Immature natural killer cell (primary cell): Measurements from ENCODE around the gene KDELR1. TPM values are rescaled to one million over a fixed set of nuclear protein-coding genes. Genes with fewer than 3 reads are reported as not detected.
A peak's percentile ranks its signal among the peaks of the same experiment; 100 is the strongest.

Experiments used
- DNase-seq, 3 donors: peaks; one replicate each; pipeline ENCODE4 v3.0.0; 2022; ENCODE audit warnings: mixed read lengths in 1 of 3
- H3K27ac Mint-ChIP-seq, 6 donors: one replicate each; pipeline ENCODE4 v1.8.0; 2020; ENCODE audit warnings: mixed read lengths in 6 of 6, mild to moderate bottlenecking in 5 of 6, inconsistent platforms in 4 of 6, moderate library complexity in 3 of 6
- H3K27me3 Mint-ChIP-seq, 3 donors: one replicate each; pipeline ENCODE4 v1.8.0; 2020 to 2021; ENCODE audit warnings: low read depth in 3 of 3, mild to moderate bottlenecking in 3 of 3, mixed read lengths in 3 of 3, moderate library complexity in 3 of 3, inconsistent platforms in 1 of 3
- H3K36me3 Mint-ChIP-seq, 3 donors: one replicate each; pipeline ENCODE4 v1.8.0; 2020; ENCODE audit warnings: mixed read lengths in 3 of 3, inconsistent platforms in 2 of 3, mild to moderate bottlenecking in 2 of 3
- H3K4me1 Mint-ChIP-seq, 2 donors: one replicate each; pipeline ENCODE4 v1.8.0; 2020; ENCODE audit warnings: inconsistent platforms in 2 of 2, mild to moderate bottlenecking in 2 of 2, mixed read lengths in 2 of 2, moderate library complexity in 1 of 2
- H3K4me3 Mint-ChIP-seq, 5 donors: one replicate each; pipeline ENCODE4 v1.8.0; 2020; ENCODE audit warnings: mild to moderate bottlenecking in 5 of 5, mixed read lengths in 5 of 5, inconsistent platforms in 3 of 5, moderate library complexity in 3 of 5
- H3K9me3 Mint-ChIP-seq, 6 donors: one replicate each; pipeline ENCODE4 v1.8.0; 2020; ENCODE audit warnings: mild to moderate bottlenecking in 6 of 6, mixed read lengths in 6 of 6, inconsistent platforms in 4 of 6, moderate library complexity in 3 of 6
- polyA plus RNA-seq, 3 donors: library from polyadenylated mRNA; unstranded; fragments of 300-500 nt; fragmentation: Illumina TruSeq; gene quantifications; one replicate each; pipeline ENCODE4 v1.2.3, GENCODE V29; 2021

Gene KDELR1
- polyA plus RNA-seq, result 10 to 100 TPM; 14.8 to 30.5 (median 20.2) TPM

- Mint-ChIP-seq H3K4me1 (peaks cover 15 to 27% of the 10 kb centered on the region in 2 donors), H3K4me3 (peak within 1 kb of the TSS; percentile 83 to 94 (median 90)), H3K36me3 (peaks cover 0 to 8% (median 5%) of the 10 kb centered on the region in 3 donors), H3K27me3 (peaks cover 3 to 27% (median 9%) of the 10 kb centered on the region in 3 donors), H3K27ac (peak within 1 kb of the TSS; percentile 84 to 97 (median 90)), H3K9me3 (peaks cover 0 to 2% (median 0%) of the 10 kb centered on the region in 6 donors)
- DNase-seq, result peak; percentile 73 to 76 (median 75)
These were observed at the start of gene KDELR1 for GRCh38 chr19:48391100-48392005. KDELR1 (minus strand) TSS chr19:48391551; CDS start chr19:48391358, 193 bp downstream.

GRCh38 chr19:48436586-48436985, 45.2 kb upstream of the KDELR1 start:
- no peak overlapping the region for H3K4me3 Mint-ChIP-seq
- no peak overlapping the region for H3K27ac Mint-ChIP-seq
- peaks cover 8 to 23% (median 10%) of the 10 kb centered on the region in 3 donors for H3K27me3 Mint-ChIP-seq
- H3K9me3 Mint-ChIP-seq, result peaks cover 0 to under 1% (median 0%) of the 10 kb centered on the region in 6 donors
- H3K36me3 Mint-ChIP-seq, result peaks cover 0 to 3% (median 0%) of the 10 kb centered on the region in 3 donors
- DNase-seq, result no peak
- H3K4me1 Mint-ChIP-seq, result no peaks in the 10 kb centered on the region

GRCh38 chr19:48433337-48433736, 42.0 kb upstream of the KDELR1 start:
- H3K27me3 Mint-ChIP-seq, result peaks cover 0 to 10% (median 4%) of the 10 kb centered on the region in 3 donors
- no peaks in the 10 kb centered on the region for H3K4me1 Mint-ChIP-seq
- H3K9me3 Mint-ChIP-seq, result peaks cover 0 to 1% (median 0%) of the 10 kb centered on the region in 6 donors
- H3K27ac Mint-ChIP-seq, result no peak overlapping the region
- DNase-seq, result no peak
- no peak overlapping the region for H3K4me3 Mint-ChIP-seq
- H3K36me3 Mint-ChIP-seq, result no peaks in the 10 kb centered on the region

- peaks cover 3 to 4% (median 3%) of the 10 kb centered on the region in 3 donors for H3K27me3 Mint-ChIP-seq
- DNase-seq, result no peak
- H3K4me1 Mint-ChIP-seq, result no peaks in the 10 kb centered on the region
- no peak overlapping the region for H3K4me3 Mint-ChIP-seq
- peaks cover 0 to 1% (median 0%) of the 10 kb centered on the region in 6 donors for H3K9me3 Mint-ChIP-seq
- no peak overlapping the region for H3K27ac Mint-ChIP-seq
- no peaks in the 10 kb centered on the region for H3K36me3 Mint-ChIP-seq
These were observed 37.3 kb upstream of the KDELR1 start for GRCh38 chr19:48428670-48429069.

- no peaks in the 10 kb centered on the region for H3K36me3 Mint-ChIP-seq
- no peaks in the 10 kb centered on the region for H3K4me1 Mint-ChIP-seq
- H3K9me3 Mint-ChIP-seq, result no peaks in the 10 kb centered on the region
- H3K27me3 Mint-ChIP-seq, result peaks cover 5 to 6% (median 6%) of the 10 kb centered on the region in 3 donors
- no peak overlapping the region for H3K27ac Mint-ChIP-seq
- DNase-seq, result no peak
- peak overlapping the region in 1 of 5 donors; percentile 2 for H3K4me3 Mint-ChIP-seq
These were observed 33.4 kb upstream of the KDELR1 start for GRCh38 chr19:48424694-48425219.

GRCh38 chr19:48421548-48421947, 30.2 kb upstream of the KDELR1 start:
- H3K9me3 Mint-ChIP-seq, result peaks cover 0 to 1% (median 0%) of the 10 kb centered on the region in 6 donors
- H3K36me3 Mint-ChIP-seq, result no peaks in the 10 kb centered on the region
- DNase-seq, result no peak
- H3K27ac Mint-ChIP-seq, result no peak overlapping the region
- peaks cover 6 to 14% (median 13%) of the 10 kb centered on the region in 3 donors for H3K27me3 Mint-ChIP-seq
- peaks cover 9 to 16% of the 10 kb centered on the region in 2 donors for H3K4me1 Mint-ChIP-seq
- no peak overlapping the region for H3K4me3 Mint-ChIP-seq

- Mint-ChIP-seq H3K9me3 (peaks cover 0 to 1% (median 0%) of the 10 kb centered on the region in 6 donors), H3K27me3 (peaks cover 6 to 16% (median 13%) of the 10 kb centered on the region in 3 donors), H3K4me3 (peak overlapping the region; percentile 80 to 90 (median 87)), H3K4me1 (peaks cover 22 to 24% of the 10 kb centered on the region in 2 donors), H3K36me3 (no peaks in the 10 kb centered on the region), H3K27ac (peak overlapping the region; percentile 68 to 91 (median 87))
- peak; percentile 77 to 81 (median 81) for DNase-seq
These were observed 28.0 kb upstream of the KDELR1 start for GRCh38 chr19:48419158-48419920.

- Mint-ChIP-seq H3K36me3 (no peaks in the 10 kb centered on the region), H3K27ac (peak overlapping the region; percentile 68 to 91 (median 87)), H3K27me3 (peaks cover 6 to 16% (median 12%) of the 10 kb centered on the region in 3 donors), H3K4me1 (peaks cover 22 to 24% of the 10 kb centered on the region in 2 donors), H3K9me3 (peaks cover 0 to 1% (median 0%) of the 10 kb centered on the region in 6 donors), H3K4me3 (peak overlapping the region; percentile 80 to 90 (median 87))
- DNase-seq, result peak in 1 of 3 donors; percentile 27
These were observed 27.1 kb upstream of the KDELR1 start for GRCh38 chr19:48418317-48419064.

- peaks cover 6 to 16% (median 12%) of the 10 kb centered on the region in 3 donors for H3K27me3 Mint-ChIP-seq
- H3K4me1 Mint-ChIP-seq, result peaks cover 22 to 24% of the 10 kb centered on the region in 2 donors
- peak overlapping the region in 1 of 6 donors; percentile 49 for H3K27ac Mint-ChIP-seq
- DNase-seq, result no peak
- no peaks in the 10 kb centered on the region for H3K36me3 Mint-ChIP-seq
- peaks cover 0 to 1% (median 0%) of the 10 kb centered on the region in 6 donors for H3K9me3 Mint-ChIP-seq
- H3K4me3 Mint-ChIP-seq, result no peak overlapping the region
These were observed 26.1 kb upstream of the KDELR1 start for GRCh38 chr19:48417421-48417820.

GRCh38 chr19:48415806-48416221, 24.5 kb upstream of the KDELR1 start:
- Mint-ChIP-seq H3K9me3 (peaks cover 0 to 1% (median 0%) of the 10 kb centered on the region in 6 donors), H3K4me1 (peaks cover 22 to 24% of the 10 kb centered on the region in 2 donors), H3K27me3 (peaks cover 4 to 14% (median 8%) of the 10 kb centered on the region in 3 donors), H3K36me3 (no peaks in the 10 kb centered on the region), H3K27ac (no peak overlapping the region), H3K4me3 (peak overlapping the region in 3 of 5 donors; percentile 3 to 57 (median 48))
- no peak for DNase-seq

GRCh38 chr19:48415395-48415794, 24.0 kb upstream of the KDELR1 start:
- DNase-seq, result peak; percentile 58 to 65 (median 62)
- H3K36me3 Mint-ChIP-seq, result no peaks in the 10 kb centered on the region
- no peak overlapping the region for H3K27ac Mint-ChIP-seq
- peaks cover 4 to 14% (median 8%) of the 10 kb centered on the region in 3 donors for H3K27me3 Mint-ChIP-seq
- H3K4me3 Mint-ChIP-seq, result peak overlapping the region in 4 of 5 donors; percentile 21 to 81 (median 63)
- peaks cover 22 to 24% of the 10 kb centered on the region in 2 donors for H3K4me1 Mint-ChIP-seq
- peaks cover 0 to 1% (median 0%) of the 10 kb centered on the region in 6 donors for H3K9me3 Mint-ChIP-seq

- Mint-ChIP-seq H3K27ac (no peak overlapping the region), H3K27me3 (peaks cover 4 to 14% (median 5%) of the 10 kb centered on the region in 3 donors), H3K4me1 (peaks cover 18 to 20% of the 10 kb centered on the region in 2 donors), H3K36me3 (no peaks in the 10 kb centered on the region), H3K4me3 (peak overlapping the region; percentile 35 to 81 (median 74)), H3K9me3 (peaks cover 0 to 1% (median 0%) of the 10 kb centered on the region in 6 donors)
- DNase-seq, result no peak
These were observed 22.7 kb upstream of the KDELR1 start for GRCh38 chr19:48413879-48414587.
